Smooth muscle cell (in vitro differentiated cells): ENCODE results near the gene VPREB1. TPM values are rescaled to one million over a fixed set of nuclear protein-coding genes. Genes with fewer than 3 reads are reported as not detected.
A peak's percentile ranks its signal among the peaks of the same experiment; 100 is the strongest.

ENCODE experiments used
- DNase-seq: peaks from one replicate; lab custom pipeline; 2025; ENCODE audit not compliant: unreplicated experiment; lab: John Stamatoyannopoulos, UW
- H2AFZ ChIP-seq: fragments of 200-600 bp; sonication (generic); 2 replicates; pipeline ENCODE4 v1.6.0; 2016; ENCODE audit warnings: antibody characterized with exemption, low read depth, mild to moderate bottlenecking
- H3F3A ChIP-seq: fragments of 200-600 bp; sonication (generic); 2 replicates; pipeline ENCODE4 v1.6.0; 2017; ENCODE audit warnings: antibody characterized with exemption, low read depth
- H3K27ac ChIP-seq: fragments of 200-600 bp; sonication (generic); 2 replicates; pipeline ENCODE4 v1.5.1; 2016; ENCODE audit warnings: low read depth, mild to moderate bottlenecking
- H3K27me3 ChIP-seq: fragments of 200-600 bp; sonication (generic); 2 replicates; pipeline ENCODE4 v1.6.1; 2016; ENCODE audit warnings: low read depth, mild to moderate bottlenecking
- H3K36me3 ChIP-seq: fragments of 200-600 bp; sonication (generic); 2 replicates; pipeline ENCODE4 v1.5.1; 2016; ENCODE audit warnings: low read depth
- H3K4me1 ChIP-seq: fragments of 200-600 bp; sonication (generic); 2 replicates; pipeline ENCODE4 v1.5.1; 2016; ENCODE audit warnings: low read depth
- H3K4me2 ChIP-seq: fragments of 200-600 bp; sonication (generic); 2 replicates; pipeline ENCODE4 v1.6.0; 2016; ENCODE audit warnings: mild to moderate bottlenecking
- H3K4me3 ChIP-seq: fragments of 200-600 bp; sonication (generic); 2 replicates; pipeline ENCODE4 v1.5.1; 2016; ENCODE audit warnings: mild to moderate bottlenecking
- H3K79me2 ChIP-seq: fragments of 200-600 bp; sonication (generic); 2 replicates; pipeline ENCODE4 v1.6.0; 2016; ENCODE audit warnings: low read depth, mild to moderate bottlenecking
- H3K9ac ChIP-seq: fragments of 200-600 bp; sonication (generic); 2 replicates; pipeline ENCODE4 v1.6.0; 2016; ENCODE audit warnings: low read depth
- H3K9me3 ChIP-seq: fragments of 200-600 bp; sonication (generic); replicated peaks from 2 replicates; pipeline ENCODE4 v1.5.1; 2016; ENCODE audit warnings: low read depth
- H4K20me1 ChIP-seq: fragments of 200-600 bp; sonication (generic); 2 replicates; pipeline ENCODE4 v1.6.0; 2016; ENCODE audit warnings: low read depth
- whole genome bisulfite sequencing: methylation state at CpG from one replicate; pipeline ENCODE4 v1.1.7; 2016; ENCODE audit warnings: low lambda C conversion rate; 5-methylcytosine and 5-hydroxymethylcytosine counted together
- polyA plus RNA-seq: library from polyadenylated mRNA; unstranded; fragments of >200 nt; fragmentation: Nextera tagmentation; extraction: Ambion mirVana; gene quantifications from 2 replicates; pipeline ENCODE4 v1.2.1, GENCODE V29; 2016
- total RNA-seq: library from RNA; depleted of rRNA; stranded (reverse); fragments of >200 nt; gene quantifications from 2 replicates; pipeline ENCODE4 v1.2.3, GENCODE V29; 2014
- TF ChIP-seq, protein P1 (sequence below): fragments of 200-600 bp; sonication (generic); IDR thresholded peaks from 2 replicates; pipeline ENCODE4 v1.5.1; 2017; ENCODE audit warnings: borderline replicate concordance, mild to moderate bottlenecking, antibody characterized with exemption; ENCODE audit not compliant: insufficient read depth, poor library complexity, severe bottlenecking

Gene VPREB1
- total and polyA plus RNA-seq, 2 experiments from 2014 or later, result not detected

DNA sequence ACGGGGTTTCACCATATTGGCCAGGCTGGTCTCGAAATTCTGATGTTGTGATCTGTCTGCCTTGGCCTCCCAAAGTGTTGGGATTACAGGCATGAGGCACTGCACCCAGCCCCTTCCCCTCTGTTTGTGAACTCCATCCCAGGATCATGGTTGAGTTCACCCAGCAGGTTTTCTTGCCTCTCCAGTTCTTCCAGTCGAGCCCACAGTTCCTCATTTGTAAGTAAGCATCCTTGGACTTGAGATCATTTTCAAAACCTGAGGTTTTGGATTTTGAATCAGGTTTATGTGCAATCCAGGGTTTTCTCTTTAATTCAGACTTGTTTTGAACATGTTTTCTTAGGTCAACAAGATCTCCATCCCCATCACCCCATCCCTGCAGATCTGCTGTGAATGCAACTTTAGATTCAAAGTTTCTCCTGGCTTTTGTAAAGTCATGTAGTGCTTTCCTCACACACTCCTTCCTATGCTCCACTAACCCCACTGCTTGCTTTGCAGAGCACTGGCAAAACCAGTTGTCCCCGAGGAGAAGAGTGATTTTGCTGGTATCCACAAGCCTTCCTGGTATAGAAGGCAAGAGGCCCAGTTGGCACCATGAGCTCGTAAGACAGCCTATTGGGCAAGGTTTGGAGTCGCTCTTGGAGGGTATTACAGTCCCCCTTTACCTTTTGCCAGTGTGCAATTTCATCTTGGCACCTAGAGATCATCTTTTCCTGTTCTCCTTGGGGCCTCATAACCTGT is 14.7 kb upstream of the VPREB1 start:
- no peak for DNase-seq
- H3K4me2 ChIP-seq, result no peak overlapping the region

DNA sequence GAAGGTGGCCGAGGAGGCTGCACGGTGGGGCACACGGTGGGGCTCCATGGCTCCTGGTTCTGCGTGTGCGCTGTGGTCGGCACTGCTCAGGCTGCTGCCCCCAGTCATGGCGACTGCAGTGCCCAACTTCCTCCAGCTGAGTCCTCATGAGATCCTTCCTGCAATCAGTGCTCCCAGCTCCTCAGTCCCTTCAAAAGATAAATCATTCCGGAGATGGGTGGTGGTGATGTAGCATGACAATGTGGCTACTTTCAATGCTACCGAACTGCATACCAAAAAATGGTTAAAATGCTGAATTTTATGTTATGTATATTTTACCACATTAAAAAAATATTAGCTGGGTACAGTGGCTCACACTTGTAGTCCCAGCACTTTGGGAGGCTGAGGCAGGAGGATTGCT is 14.1 kb upstream of the VPREB1 start:
- Histone ChIP-seq H3K4me3 (no peak overlapping the region), H3K9ac (no peak overlapping the region), H3K79me2 (no peaks in the 10 kb centered on the region), H3K27ac (no peak overlapping the region), H3K4me2 (no peak overlapping the region), H3K4me1 (no peaks in the 10 kb centered on the region), H4K20me1 (no peaks in the 10 kb centered on the region), H3K36me3 (no peaks in the 10 kb centered on the region), H3K9me3 (no peaks in the 10 kb centered on the region), H3F3A (no peaks in the 10 kb centered on the region), H2AFZ (no peak overlapping the region), H3K27me3 (peaks cover 48% of the 10 kb centered on the region)
- DNase-seq, result no peak
- WGBS, result 80% methylated on average over 9 of the region's 9 CpGs
- TF ChIP-seq, protein P1, sequence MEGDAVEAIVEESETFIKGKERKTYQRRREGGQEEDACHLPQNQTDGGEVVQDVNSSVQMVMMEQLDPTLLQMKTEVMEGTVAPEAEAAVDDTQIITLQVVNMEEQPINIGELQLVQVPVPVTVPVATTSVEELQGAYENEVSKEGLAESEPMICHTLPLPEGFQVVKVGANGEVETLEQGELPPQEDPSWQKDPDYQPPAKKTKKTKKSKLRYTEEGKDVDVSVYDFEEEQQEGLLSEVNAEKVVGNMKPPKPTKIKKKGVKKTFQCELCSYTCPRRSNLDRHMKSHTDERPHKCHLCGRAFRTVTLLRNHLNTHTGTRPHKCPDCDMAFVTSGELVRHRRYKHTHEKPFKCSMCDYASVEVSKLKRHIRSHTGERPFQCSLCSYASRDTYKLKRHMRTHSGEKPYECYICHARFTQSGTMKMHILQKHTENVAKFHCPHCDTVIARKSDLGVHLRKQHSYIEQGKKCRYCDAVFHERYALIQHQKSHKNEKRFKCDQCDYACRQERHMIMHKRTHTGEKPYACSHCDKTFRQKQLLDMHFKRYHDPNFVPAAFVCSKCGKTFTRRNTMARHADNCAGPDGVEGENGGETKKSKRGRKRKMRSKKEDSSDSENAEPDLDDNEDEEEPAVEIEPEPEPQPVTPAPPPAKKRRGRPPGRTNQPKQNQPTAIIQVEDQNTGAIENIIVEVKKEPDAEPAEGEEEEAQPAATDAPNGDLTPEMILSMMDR, result no peak

More for the DNA sequence above, 14.7 kb upstream of the VPREB1 start:
- no peaks in the 10 kb centered on the region for H3K79me2 ChIP-seq
- H3K27me3 ChIP-seq, result peaks cover 52% of the 10 kb centered on the region
- H3K27ac ChIP-seq, result no peak overlapping the region
- no peaks in the 10 kb centered on the region for H4K20me1 ChIP-seq
- WGBS, result 69% methylated on average over 6 of the region's 6 CpGs
- no peaks in the 10 kb centered on the region for H3F3A ChIP-seq
- H3K9ac ChIP-seq, result no peak overlapping the region
- no peaks in the 10 kb centered on the region for H3K9me3 ChIP-seq
- no peak overlapping the region for H2AFZ ChIP-seq
- TF ChIP-seq, protein P1, result no peak
- no peak overlapping the region for H3K4me3 ChIP-seq
- no peaks in the 10 kb centered on the region for H3K4me1 ChIP-seq
- H3K36me3 ChIP-seq, result no peaks in the 10 kb centered on the region

DNA sequence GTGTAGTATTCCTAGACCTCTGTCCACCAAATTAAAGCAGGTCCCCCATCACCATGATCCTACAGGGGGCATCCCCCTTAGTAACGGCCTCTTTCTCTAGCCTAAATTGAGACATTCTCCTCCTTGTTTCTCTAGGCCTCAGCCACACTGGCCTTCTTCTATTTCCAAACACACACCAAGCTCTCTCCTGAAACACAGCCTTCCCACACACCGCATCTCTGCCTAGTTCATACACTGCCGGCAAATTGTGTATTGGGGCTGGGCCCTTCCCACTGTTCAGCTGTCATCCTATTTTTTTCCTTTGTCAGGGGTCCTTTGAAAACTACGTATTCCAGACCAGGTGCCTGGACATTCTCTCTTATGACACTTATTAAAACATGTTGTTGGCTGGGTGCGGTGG is 11.5 kb upstream of the VPREB1 start:
- Histone ChIP-seq H2AFZ (no peak overlapping the region), H3K36me3 (no peaks in the 10 kb centered on the region), H3F3A (no peaks in the 10 kb centered on the region), H3K4me3 (no peak overlapping the region), H3K4me1 (no peaks in the 10 kb centered on the region), H3K9ac (no peak overlapping the region), H3K79me2 (no peaks in the 10 kb centered on the region), H4K20me1 (no peaks in the 10 kb centered on the region), H3K27me3 (peaks cover 38% of the 10 kb centered on the region), H3K9me3 (no peaks in the 10 kb centered on the region), H3K4me2 (no peak overlapping the region), H3K27ac (no peak overlapping the region)
- WGBS, result 85% methylated on average over 5 of the region's 5 CpGs
- DNase-seq, result no peak
- TF ChIP-seq, protein P1, result no peak

DNA sequence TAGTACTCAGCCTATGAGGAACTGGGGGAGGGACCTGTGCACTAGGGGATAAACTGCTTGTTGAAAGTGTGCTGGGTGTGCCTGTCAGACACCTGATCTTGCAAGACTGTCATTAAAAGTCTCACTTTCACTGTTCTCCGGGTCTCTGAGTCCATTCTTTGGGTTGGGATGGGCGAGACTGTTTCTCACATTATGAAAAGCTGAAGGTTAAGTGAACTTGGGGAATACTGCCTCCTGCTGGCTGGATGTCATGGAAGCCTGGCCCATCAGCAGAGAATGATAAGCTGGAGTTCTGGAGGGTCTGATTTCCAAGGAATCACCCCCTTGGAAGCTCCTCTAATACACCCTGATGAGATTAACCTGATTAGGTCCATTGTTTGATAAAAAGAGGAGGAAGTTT is 9.0 kb upstream of the VPREB1 start:
- H3K36me3 ChIP-seq, result no peaks in the 10 kb centered on the region
- H3K27me3 ChIP-seq, result peaks cover 37% of the 10 kb centered on the region
- H2AFZ ChIP-seq, result no peak overlapping the region
- no peaks in the 10 kb centered on the region for H4K20me1 ChIP-seq
- no peak overlapping the region for H3K4me2 ChIP-seq
- no peak for DNase-seq
- H3K4me3 ChIP-seq, result no peak overlapping the region
- WGBS, result 39% methylated on average over 2 of the region's 2 CpGs
- no peaks in the 10 kb centered on the region for H3K9me3 ChIP-seq
- TF ChIP-seq, protein P1, result peak; percentile 21
- H3F3A ChIP-seq, result no peaks in the 10 kb centered on the region
- H3K4me1 ChIP-seq, result no peaks in the 10 kb centered on the region
- H3K79me2 ChIP-seq, result no peaks in the 10 kb centered on the region
- H3K27ac ChIP-seq, result no peak overlapping the region
- H3K9ac ChIP-seq, result no peak overlapping the region
